Measurements from ENCODE around the gene SUB1.
"Not testable (repeated sequence)": the region's sequence is repeated elsewhere in the genome, so short reads cannot be mapped to it uniquely, and the experiment has no call there.

The SUB1 gene

GRCh38 chr5:32565145-32565544 lies 20.2 kb upstream of the SUB1 start:
- no peak overlapping the region for H3K27ac ChIP-seq (ENCODE audit: insufficient read depth, low read depth, low read length, poor library complexity, severe bottlenecking)

GRCh38 chr5:32566319-32567111 lies 18.8 kb upstream of the SUB1 start:
- WGBS, 2 experiments, result 86 to 94% methylated on average over 3 of the region's 3 CpGs
- Histone ChIP-seq H3K9me3 (ENCODE audit: control insufficient read depth, low read length) (no peaks in the 10 kb centered on the region), H3K4me3 (ENCODE audit: insufficient read depth, low read depth, low read length) (no peak overlapping the region), H3K36me3 (ENCODE audit: control insufficient read depth, insufficient read depth, low read length) (no peaks in the 10 kb centered on the region), H3K4me1 (ENCODE audit: control insufficient read depth, insufficient read depth, low read length) (no peaks in the 10 kb centered on the region), H3K27me3 (ENCODE audit: control insufficient read depth, insufficient read depth, low read length, poor library complexity, severe bottlenecking) (no peaks in the 10 kb centered on the region), H3K27ac (ENCODE audit: insufficient read depth, low read depth, low read length, poor library complexity, severe bottlenecking) (no peak overlapping the region)

More at GRCh38 chr5:32565145-32565544, 20.2 kb upstream of the SUB1 start:
- Histone ChIP-seq H3K36me3 (ENCODE audit: control insufficient read depth, insufficient read depth, low read length) (no peaks in the 10 kb centered on the region), H3K4me1 (ENCODE audit: control insufficient read depth, insufficient read depth, low read length) (no peaks in the 10 kb centered on the region), H3K4me3 (ENCODE audit: insufficient read depth, low read depth, low read length) (no peak overlapping the region), H3K9me3 (ENCODE audit: control insufficient read depth, low read length) (no peaks in the 10 kb centered on the region), H3K27me3 (ENCODE audit: control insufficient read depth, insufficient read depth, low read length, poor library complexity, severe bottlenecking) (no peaks in the 10 kb centered on the region)
- 83 to 88% methylated on average over 1 of the region's 1 CpG for WGBS, 2 experiments

- H3K27me3 ChIP-seq (ENCODE audit: control insufficient read depth, insufficient read depth, low read length, poor library complexity, severe bottlenecking), result no peaks in the 10 kb centered on the region
- H3K4me1 ChIP-seq (ENCODE audit: control insufficient read depth, insufficient read depth, low read length), result no peaks in the 10 kb centered on the region
- H3K9me3 ChIP-seq (ENCODE audit: control insufficient read depth, low read length), result no peaks in the 10 kb centered on the region
- 72 to 94% methylated on average over 1 of the region's 1 CpG for WGBS, 2 experiments
- H3K4me3 ChIP-seq (ENCODE audit: insufficient read depth, low read depth, low read length), result no peak overlapping the region
- H3K27ac ChIP-seq (ENCODE audit: insufficient read depth, low read depth, low read length, poor library complexity, severe bottlenecking), result no peak overlapping the region
- no peaks in the 10 kb centered on the region for H3K36me3 ChIP-seq (ENCODE audit: control insufficient read depth, insufficient read depth, low read length)
Measured at GRCh38 chr5:32571128-32571527, 14.2 kb upstream of the SUB1 start.

GRCh38 chr5:32572778-32573480 lies 12.4 kb upstream of the SUB1 start:
- no peaks in the 10 kb centered on the region for H3K27me3 ChIP-seq (ENCODE audit: control insufficient read depth, insufficient read depth, low read length, poor library complexity, severe bottlenecking)
- no peaks in the 10 kb centered on the region for H3K9me3 ChIP-seq (ENCODE audit: control insufficient read depth, low read length)
- H3K4me3 ChIP-seq (ENCODE audit: insufficient read depth, low read depth, low read length), result no peak overlapping the region
- no peaks in the 10 kb centered on the region for H3K36me3 ChIP-seq (ENCODE audit: control insufficient read depth, insufficient read depth, low read length)
- H3K4me1 ChIP-seq (ENCODE audit: control insufficient read depth, insufficient read depth, low read length), result no peaks in the 10 kb centered on the region
- no peak overlapping the region for H3K27ac ChIP-seq (ENCODE audit: insufficient read depth, low read depth, low read length, poor library complexity, severe bottlenecking)
- WGBS, 2 experiments, result 92 to 96% methylated on average over 8 of the region's 8 CpGs

- H3K9me3 ChIP-seq (ENCODE audit: control insufficient read depth, low read length); H3K27me3 ChIP-seq (ENCODE audit: control insufficient read depth, insufficient read depth, low read length, poor library complexity, severe bottlenecking); H3K27ac ChIP-seq (ENCODE audit: insufficient read depth, low read depth, low read length, poor library complexity, severe bottlenecking); H3K36me3 ChIP-seq (ENCODE audit: control insufficient read depth, insufficient read depth, low read length); H3K4me3 ChIP-seq (ENCODE audit: insufficient read depth, low read depth, low read length); H3K4me1 ChIP-seq (ENCODE audit: control insufficient read depth, insufficient read depth, low read length): not testable (repeated sequence)
- 85 to 88% methylated on average over 3 of the region's 3 CpGs for WGBS, 2 experiments
Measured at GRCh38 chr5:32573481-32573854, 11.9 kb upstream of the SUB1 start.

GRCh38 chr5:32574540-32575175 lies 10.7 kb upstream of the SUB1 start:
- H3K27me3 ChIP-seq (ENCODE audit: control insufficient read depth, insufficient read depth, low read length, poor library complexity, severe bottlenecking), result no peaks in the 10 kb centered on the region
- H3K36me3 ChIP-seq (ENCODE audit: control insufficient read depth, insufficient read depth, low read length), result no peaks in the 10 kb centered on the region
- no peak overlapping the region for H3K4me3 ChIP-seq (ENCODE audit: insufficient read depth, low read depth, low read length)
- H3K27ac ChIP-seq (ENCODE audit: insufficient read depth, low read depth, low read length, poor library complexity, severe bottlenecking), result no peak overlapping the region
- WGBS, 2 experiments, result 90 to 97% methylated on average over 3 of the region's 3 CpGs
- H3K9me3 ChIP-seq (ENCODE audit: control insufficient read depth, low read length), result no peaks in the 10 kb centered on the region
- no peaks in the 10 kb centered on the region for H3K4me1 ChIP-seq (ENCODE audit: control insufficient read depth, insufficient read depth, low read length)

GRCh38 chr5:32578363-32578762 lies 7.0 kb upstream of the SUB1 start:
- Histone ChIP-seq H3K27me3 (ENCODE audit: control insufficient read depth, insufficient read depth, low read length, poor library complexity, severe bottlenecking) (no peaks in the 10 kb centered on the region), H3K4me3 (ENCODE audit: insufficient read depth, low read depth, low read length) (no peak overlapping the region), H3K36me3 (ENCODE audit: control insufficient read depth, insufficient read depth, low read length) (no peaks in the 10 kb centered on the region), H3K4me1 (ENCODE audit: control insufficient read depth, insufficient read depth, low read length) (no peaks in the 10 kb centered on the region), H3K27ac (ENCODE audit: insufficient read depth, low read depth, low read length, poor library complexity, severe bottlenecking) (no peak overlapping the region), H3K9me3 (ENCODE audit: control insufficient read depth, low read length) (no peaks in the 10 kb centered on the region)
- 97 to 100% methylated on average over 2 of the region's 3 CpGs for WGBS, 2 experiments

GRCh38 chr5:32578764-32579163 lies 6.6 kb upstream of the SUB1 start:
- no peak overlapping the region for H3K27ac ChIP-seq (ENCODE audit: insufficient read depth, low read depth, low read length, poor library complexity, severe bottlenecking)
- no peaks in the 10 kb centered on the region for H3K4me1 ChIP-seq (ENCODE audit: control insufficient read depth, insufficient read depth, low read length)
- WGBS, 2 experiments, result 95 to 100% methylated on average over 3 of the region's 3 CpGs
- no peak overlapping the region for H3K4me3 ChIP-seq (ENCODE audit: insufficient read depth, low read depth, low read length)
- no peaks in the 10 kb centered on the region for H3K36me3 ChIP-seq (ENCODE audit: control insufficient read depth, insufficient read depth, low read length)
- H3K27me3 ChIP-seq (ENCODE audit: control insufficient read depth, insufficient read depth, low read length, poor library complexity, severe bottlenecking), result no peaks in the 10 kb centered on the region
- H3K9me3 ChIP-seq (ENCODE audit: control insufficient read depth, low read length), result no peaks in the 10 kb centered on the region

GRCh38 chr5:32581010-32581785 lies 4.2 kb upstream of the SUB1 start:
- 81 to 91% methylated on average over 11 to 12 of the region's 12 CpGs for WGBS, 2 experiments

More at GRCh38 chr5:32581010-32581785, 4.2 kb upstream of the SUB1 start:
- no peaks in the 10 kb centered on the region for H3K27me3 ChIP-seq (ENCODE audit: control insufficient read depth, insufficient read depth, low read length, poor library complexity, severe bottlenecking)
- no peaks in the 10 kb centered on the region for H3K9me3 ChIP-seq (ENCODE audit: control insufficient read depth, low read length)
- no peaks in the 10 kb centered on the region for H3K4me1 ChIP-seq (ENCODE audit: control insufficient read depth, insufficient read depth, low read length)
- no peak overlapping the region for H3K27ac ChIP-seq (ENCODE audit: insufficient read depth, low read depth, low read length, poor library complexity, severe bottlenecking)
- no peaks in the 10 kb centered on the region for H3K36me3 ChIP-seq (ENCODE audit: control insufficient read depth, insufficient read depth, low read length)
- H3K4me3 ChIP-seq (ENCODE audit: insufficient read depth, low read depth, low read length), result no peak overlapping the region
